ENCODE measurements around the gene TRMT10C.
A peak's percentile ranks its signal among the peaks of the same experiment; 100 is the strongest.
"Not testable (repeated sequence)": the region's sequence is repeated elsewhere in the genome, so short reads cannot be mapped to it uniquely, and the experiment has no call there.

TRMT10C gene

DNA sequence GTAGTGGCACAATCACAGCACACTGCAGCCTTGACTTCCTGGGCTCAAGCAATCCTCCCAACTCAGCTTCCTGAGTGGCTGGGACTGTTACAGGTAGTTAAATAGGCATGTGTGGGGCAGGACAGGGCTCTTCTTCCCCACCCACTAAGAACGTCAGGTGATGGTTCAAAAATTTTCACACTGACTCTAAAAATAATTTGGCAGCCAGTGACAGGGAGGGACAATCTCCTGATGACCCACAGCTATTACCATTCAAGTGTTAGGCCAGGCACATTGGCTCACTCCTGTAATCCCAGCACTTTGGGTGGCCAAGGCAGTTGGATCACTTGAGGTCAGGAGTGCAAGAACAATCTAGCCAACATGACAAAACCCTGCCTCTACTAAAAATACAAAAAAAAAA is 12.2 kb upstream of the TRMT10C start:
- DNase-seq: no peak

DNA sequence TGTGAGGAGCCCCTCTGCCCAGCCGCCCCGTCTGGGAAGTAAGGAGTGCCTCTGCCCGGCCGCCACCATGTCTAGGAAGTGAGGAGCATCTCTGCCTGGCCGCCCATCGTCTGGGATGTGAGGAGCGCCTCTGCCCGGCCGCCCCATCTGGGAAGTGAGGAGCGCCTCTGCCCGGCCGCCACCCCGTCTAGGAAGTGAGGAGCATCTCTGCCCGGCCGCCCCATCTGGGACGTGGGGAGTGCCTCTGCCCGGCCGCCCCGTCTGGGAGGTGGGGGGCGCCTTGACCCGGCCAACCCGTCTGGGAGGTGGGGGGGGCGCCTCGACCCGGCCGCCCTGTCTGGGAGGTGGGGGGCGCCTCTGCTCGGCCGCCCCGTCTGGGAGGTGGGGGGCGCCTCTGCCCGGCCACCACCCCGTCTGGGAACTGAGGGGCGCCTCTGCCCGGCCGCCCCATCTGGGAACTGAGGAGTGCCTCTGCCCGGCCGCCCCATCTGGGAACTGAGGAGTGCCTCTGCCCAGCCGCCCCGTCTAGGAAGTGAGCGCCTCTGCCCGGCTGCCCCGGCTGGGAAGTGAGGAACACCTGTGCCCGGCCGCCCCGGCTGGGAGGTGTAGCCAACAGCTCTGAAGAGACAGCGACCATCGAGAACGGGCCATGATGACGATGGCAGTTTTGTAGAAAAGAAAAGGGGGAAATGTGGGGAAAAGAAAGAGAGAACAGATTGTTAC is 10.1 kb upstream of the TRMT10C start:
- not testable (repeated sequence) for DNase-seq

DNA sequence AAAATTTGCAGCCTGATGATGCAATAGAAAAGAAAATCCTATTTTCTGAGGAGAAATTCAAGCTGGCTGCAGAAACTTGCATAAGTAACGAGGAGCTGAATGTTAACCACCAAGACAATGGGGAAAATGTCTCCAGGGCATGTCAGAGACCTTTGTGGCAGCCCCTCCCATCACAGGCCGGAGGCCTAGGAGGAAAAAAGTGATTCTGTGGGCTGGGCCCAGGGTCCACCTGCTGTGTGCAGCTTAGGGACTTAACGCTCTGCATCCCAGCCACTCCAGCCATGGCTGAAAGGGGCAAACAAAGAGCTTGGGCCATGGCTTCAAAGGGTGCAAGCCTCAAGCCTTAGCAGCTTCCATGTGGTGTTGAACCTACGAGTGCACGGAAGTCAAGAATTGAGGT is 8.3 kb upstream of the TRMT10C start:
- not testable (repeated sequence) for DNase-seq

DNA sequence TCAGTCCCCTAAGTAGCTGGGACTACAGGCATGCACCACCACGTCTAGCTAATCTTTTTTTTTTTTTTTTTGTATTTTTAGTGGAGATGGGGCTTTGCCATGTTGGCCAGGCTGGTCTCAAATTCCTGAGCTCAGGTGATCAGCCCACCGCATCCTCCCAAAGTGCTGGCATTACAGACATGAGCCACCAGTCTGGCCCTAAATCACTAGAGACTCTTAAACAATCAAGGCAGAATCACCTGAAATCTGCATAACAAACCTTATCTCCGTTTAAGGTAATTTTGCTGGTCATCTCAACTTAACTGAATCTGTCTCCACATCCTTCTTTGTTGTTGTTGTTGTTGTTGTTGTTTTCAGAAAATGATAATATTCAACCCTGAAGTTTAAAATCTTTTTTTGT is 5.6 kb upstream of the TRMT10C start:
- no peak for DNase-seq

DNA sequence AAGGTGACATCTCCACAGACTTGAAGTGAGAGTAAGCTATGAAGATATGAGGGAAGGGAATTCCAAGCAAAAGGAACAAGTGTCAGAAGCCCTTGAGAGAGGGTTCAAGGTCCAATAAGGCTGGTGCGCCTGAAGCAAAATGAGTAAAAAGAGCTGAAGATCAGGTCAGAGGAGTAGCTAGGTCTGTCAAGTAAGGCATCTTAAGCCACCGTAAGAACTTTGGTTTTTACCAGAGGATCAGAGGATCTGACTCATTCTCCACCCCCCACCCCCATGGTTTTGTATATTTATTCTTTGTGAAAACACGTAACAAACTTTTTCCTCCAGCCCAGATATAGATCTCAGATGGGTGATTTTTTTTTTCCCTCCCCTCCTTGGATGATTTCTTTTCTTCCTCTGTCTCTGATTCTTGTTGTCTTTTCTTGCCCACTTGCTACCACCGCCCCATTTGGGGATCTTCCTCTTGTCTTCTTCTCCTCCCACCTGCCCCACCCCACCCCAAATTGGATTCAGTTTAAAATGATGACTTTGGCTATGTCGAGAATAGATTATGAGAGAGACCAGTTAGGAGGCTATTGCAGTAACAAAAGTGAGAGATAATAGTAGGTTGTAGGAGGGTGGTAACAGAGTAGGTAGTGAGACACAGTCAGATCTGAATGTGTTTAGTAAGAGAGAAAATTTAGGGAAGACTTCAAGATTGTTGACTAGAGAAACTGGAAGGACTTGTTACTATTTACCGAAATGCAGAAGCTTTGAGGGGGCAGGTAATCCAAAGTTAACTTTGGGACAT is 6.1 kb downstream of the TRMT10C start:
- no peak for DNase-seq

DNA sequence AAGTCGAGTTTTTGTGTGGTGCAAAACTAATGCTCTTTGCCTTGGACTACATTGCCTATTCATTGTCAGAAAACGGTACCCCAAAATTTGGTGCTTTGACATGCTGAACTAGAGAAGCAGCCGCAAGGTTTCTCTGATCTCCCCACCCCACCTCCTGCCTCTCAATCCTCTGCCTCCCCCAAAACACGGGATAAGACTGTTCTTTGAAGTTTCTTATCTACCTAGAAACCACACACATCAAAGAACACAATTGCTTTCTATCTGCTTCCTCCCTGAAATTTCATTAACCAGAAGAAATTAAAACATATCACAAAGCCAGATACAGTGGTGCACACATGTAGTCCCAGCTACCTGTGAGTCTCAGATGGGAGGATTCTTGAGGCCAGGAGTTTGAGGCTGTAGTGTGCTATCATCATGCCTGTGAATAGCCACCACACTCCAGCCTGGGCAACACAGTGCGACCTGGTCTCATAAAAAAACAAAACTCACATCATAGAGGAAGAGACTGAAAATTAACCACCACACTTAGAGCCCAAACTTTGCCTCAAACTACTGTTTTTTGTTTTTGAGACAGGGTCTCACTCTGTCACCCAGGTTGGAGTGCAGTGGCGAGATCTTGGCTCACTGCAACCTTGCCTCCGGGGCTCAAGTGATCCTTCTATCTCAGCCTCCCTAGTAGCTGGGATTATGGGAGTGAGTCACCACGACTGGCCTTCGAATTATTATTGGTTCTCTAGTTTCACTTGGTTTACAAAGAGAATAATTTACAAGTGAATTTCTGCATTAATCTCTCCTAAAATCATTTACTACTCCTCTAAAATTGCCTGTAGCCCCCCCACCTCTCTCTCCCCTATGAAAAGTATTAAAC is 9.6 kb downstream of the TRMT10C start:
- no peak for DNase-seq

DNA sequence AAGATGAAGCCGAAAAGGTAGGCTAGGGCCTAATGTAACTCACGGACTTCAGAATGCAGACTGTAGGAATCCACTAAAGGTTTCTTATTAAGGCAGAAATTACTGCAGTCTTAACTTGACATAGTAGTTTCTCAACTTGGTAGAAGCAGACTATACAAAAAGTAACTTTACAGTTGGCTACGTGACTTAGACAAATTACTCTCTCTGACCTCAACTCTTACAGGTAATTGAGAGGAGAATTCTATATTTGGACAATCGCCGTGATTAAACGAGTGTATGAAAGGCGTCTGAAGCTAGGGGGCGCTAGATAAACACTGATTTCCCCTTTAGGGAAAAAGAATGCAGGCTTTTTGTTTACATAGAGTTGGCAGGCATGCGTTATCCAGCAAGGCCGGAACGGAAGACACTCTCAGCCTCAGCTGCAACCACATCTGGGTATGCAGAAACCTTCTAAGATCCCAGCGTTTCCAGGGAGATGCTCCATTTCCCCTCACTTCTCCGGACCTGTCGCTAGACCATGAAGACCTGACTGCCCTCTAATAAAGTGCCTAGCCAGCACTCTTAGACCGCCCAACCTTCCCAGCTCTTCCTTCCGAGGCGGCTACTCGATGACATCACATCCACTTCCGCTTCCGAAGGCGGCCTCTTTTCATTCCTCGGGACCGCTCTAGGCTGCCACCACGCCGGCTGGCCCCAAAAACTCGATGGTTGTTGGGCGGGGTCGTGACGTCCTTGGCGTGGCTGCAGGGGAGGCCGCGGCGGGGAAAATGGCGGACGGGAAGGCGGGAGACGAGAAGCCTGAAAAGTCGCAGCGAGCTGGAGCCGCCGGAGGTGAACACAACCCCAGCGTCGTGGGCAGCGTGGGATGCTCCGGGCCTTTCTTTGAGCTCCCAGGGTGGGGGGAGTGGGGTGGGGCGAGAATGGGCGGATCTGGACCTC is 12.1 kb downstream of the TRMT10C start, which contains the start of gene PCNP:
PCNP (plus strand) TSS at position 732 of the 939 bp plus-strand sequence; CDS start at position 768, 36 bp downstream.
- DNase-seq: peak; percentile 93 to 97

DNA sequence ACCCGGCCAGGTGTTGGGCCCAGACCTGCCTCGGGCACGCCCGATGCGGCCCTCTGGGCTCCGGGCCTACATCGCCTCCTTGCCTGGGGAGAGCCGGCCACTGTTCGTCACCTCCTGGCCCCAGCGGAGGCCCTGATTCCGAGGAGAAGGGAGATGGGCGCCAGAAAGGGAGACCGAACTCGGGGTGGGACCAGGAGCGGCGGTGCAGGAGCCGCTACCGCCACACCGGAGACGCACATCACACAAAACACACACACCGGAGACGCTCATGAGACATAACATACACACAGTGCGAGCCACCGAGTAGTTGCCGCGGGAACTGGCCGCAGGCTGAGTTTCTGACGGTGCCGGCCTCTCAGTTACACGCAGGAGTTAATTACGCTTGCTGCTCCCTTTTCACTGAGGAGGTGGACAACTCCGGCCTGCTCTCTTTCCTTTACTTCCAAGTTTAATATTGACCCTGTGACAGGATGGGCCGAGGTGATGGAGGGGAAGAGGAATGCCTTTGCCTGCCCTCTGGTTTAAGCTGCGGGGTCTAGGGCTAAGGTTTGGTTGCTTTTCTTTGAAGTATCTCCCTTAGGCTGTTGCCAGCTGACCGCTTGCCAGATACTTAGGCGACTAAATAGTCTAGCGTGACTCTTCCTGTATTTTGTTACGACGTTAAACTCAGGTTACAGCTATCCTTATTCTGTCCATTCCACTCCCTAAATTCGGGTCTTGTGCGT is 12.9 kb downstream of the TRMT10C start:
- peak; percentile 16 to 88 for DNase-seq

DNA sequence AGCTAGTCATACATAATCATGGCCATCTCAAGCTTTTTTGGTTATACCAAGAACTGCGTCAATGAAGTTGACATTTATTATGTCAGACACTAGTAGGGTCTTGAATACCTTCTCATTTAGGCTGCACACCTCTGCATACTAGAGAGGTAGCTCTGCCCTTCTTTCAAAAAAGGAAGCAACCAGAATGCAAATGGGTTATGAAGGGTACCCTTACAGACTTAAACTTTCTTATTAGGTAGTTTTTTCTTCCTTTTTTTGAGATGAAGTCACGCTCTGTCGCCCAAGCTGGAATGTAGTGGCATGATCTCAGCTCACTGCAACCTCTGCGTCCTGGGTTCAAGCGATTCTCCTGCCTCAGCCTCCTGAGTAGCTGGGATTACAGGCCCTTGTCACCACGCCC is 15.6 kb downstream of the TRMT10C start:
- no peak for DNase-seq

DNA sequence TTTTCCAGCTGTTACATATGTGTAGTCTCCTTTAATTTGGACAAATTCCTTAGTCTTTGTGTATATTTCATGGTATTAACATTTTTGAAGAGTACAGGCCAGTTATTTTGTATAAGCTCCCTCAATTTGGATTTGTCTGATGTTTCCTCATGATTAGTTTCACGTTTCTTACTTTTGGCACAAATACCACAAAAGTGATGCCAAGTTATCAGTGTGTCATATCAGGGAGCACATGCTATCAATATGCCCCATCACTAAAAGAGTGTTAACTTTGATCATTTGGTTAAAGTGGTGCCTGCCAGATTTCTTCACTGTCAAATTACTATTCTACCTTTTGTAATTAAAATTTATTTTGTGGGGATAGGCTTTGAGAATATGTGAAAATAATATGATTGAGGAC is 26.9 kb downstream of the TRMT10C start:
- DNase-seq: no peak

DNA sequence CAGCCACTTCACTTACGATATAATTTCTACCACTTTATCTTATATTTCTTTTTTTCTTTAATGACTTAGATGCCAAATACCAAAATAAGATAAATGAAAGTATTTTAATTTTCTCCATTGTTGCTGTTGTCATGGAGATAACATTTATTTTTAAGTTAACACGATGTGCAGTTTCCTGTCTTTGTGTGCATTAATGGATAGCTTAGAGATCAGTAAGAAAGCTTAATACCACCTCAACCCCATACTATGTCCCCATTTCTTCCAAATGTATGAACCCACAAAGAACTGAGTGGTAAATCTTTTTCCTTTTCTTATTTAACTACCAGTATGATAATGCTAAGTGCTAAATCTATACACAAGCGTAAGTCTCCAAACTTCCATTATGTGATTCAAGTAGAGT is 29.4 kb downstream of the TRMT10C start:
- DNase-seq: no peak

DNA sequence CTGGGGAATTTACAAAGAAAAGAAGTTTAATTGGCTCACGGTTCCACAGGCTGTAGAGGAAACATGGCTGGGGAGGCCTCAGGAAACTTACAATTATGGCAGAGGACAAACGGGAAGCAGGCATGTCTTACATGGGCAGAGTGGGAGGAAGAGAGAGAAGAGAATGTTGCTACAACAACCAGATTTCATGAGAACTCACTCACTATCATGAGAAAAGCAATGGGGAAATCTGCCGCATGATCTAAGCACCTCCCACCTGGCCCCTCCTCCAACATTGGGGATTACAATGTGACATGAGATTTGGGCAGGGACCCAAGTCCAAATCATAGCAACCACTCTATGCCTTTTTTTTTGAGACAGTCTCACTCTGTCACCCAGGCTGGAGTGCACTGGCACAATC is 41.1 kb downstream of the TRMT10C start:
- DNase-seq: no peak

DNA sequence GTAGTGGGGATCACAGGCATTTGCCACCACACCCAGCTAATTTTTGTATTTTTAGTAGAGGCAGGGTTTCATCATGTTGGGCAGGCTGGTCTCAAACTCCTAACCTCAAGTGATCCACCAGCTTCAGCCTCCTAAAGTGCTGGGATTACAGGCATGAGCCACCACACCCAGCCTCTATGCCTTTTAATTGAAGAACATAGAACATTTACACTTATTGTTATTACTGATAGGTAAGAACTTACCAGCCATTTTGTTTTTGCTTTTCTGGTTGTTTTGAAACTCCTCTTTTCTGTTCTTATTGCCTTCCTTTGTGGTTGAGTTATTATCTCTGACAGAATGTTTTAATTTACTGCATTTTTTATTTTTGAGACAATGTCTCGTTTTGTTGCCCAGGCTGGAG is 41.5 kb downstream of the TRMT10C start:
- DNase-seq: no peak

DNA sequence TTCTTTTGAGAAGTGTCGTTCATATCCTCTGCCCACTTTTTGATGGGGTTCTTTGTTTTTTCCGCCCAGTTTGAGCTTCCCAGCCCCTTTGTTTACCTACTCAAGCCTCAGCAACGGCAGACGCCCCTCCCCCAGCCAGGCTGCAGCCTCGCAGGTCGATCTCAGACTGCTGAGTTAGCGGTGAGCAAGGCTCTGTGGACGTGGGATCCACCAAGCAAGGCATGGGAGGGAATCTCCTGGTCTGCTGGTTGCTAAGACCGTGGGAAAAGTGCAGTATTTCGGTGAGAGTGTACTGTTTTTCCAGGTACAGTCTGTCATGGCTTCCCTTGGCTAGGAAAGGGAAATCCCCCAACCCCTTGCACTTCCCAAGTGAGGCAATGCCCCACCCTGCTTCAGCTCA is 43.7 kb downstream of the TRMT10C start:
- DNase-seq: not testable (repeated sequence)

DNA sequence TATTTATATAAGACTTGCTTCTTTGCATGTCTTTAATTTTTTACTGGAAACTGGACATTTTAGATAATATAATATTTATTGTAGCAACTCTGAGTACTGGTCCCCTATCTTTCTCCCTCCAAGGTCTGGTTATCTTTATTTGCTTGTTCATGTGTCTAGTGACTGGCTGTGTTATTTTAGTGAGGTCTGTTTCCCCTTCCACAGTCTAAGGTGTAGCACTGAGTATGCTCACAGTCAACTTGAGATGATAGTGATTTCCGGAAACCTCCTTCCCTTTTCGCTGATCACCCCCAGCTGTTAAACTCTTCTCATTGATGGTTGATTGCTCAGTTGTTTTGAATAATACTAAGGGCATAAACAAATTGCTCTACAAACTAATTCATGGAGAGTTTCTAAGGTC is 49.4 kb downstream of the TRMT10C start:
- no peak for DNase-seq

DNA sequence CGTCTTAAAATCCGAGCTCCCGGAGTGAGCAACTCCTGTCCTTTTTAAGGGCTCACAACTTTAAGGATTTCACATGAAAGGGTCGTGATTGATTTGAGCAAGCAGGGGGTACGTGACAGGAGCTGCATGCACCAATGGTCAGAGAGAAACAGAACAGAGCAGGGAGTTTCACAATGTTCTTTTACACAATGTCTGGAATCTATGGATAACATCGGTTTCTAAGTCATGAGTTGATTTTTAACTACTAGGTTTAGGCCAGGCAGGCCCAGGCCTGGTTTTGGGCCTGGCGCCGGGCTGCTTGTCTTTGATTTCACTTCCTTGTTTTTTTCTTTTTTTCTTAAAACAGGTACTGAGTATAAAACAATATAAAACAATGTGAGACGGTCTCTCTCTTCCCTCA is 51.3 kb downstream of the TRMT10C start:
- not testable (repeated sequence) for DNase-seq

DNA sequence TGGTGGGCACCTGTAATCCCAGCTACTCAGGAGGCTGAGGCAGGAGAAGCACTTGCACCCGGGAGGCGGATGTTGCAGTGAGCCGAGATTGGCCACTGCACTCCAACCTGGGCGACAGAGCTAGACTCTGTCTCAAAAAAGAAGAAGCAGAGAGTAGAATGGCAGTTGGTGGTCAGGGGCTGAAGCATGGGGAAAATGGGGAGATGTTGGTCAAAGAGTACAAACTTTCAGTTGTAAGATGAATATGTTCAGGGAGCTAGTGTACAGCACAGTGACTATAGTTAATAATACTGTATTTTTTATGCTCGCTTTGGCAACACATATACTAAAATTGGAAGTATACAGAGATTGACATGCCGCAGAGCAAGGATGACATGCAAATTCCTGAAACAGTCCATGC is 53.9 kb downstream of the TRMT10C start:
- no peak for DNase-seq
